Mucosa of rectum (tissue), 2 donors: ENCODE results near the gene CDCA7.

ENCODE experiments used
- H3K27ac ChIP-seq, 2 donors: one replicate each; pipeline ENCODE4 v1.7.0; 2013; ENCODE audit warnings: inconsistent platforms in 2 of 2, low read depth in 2 of 2, low read length in 2 of 2
- H3K27me3 ChIP-seq, 2 donors: one replicate each; pipeline ENCODE4 v1.7.0; 2013; ENCODE audit warnings: low read length in 2 of 2; ENCODE audit not compliant: control insufficient read depth in 2 of 2, insufficient read depth in 2 of 2
- H3K36me3 ChIP-seq, 2 donors: one replicate each; pipeline ENCODE4 v1.7.0; 2013; ENCODE audit warnings: low read length in 2 of 2; ENCODE audit not compliant: control insufficient read depth in 2 of 2, insufficient read depth in 2 of 2
- H3K4me1 ChIP-seq, 2 donors: one replicate each; pipeline ENCODE4 v1.7.0; 2013; ENCODE audit warnings: low read length in 2 of 2, mild to moderate bottlenecking in 1 of 2; ENCODE audit not compliant: control insufficient read depth in 2 of 2, insufficient read depth in 2 of 2
- H3K4me3 ChIP-seq, 2 donors: one replicate each; pipeline ENCODE4 v1.7.0; 2013; ENCODE audit warnings: low read length in 2 of 2
- H3K9ac ChIP-seq, 2 donors: one replicate each; pipeline ENCODE4 v1.7.0; 2013; ENCODE audit warnings: low read length in 2 of 2, low read depth in 1 of 2, mild to moderate bottlenecking in 1 of 2
- H3K9me3 ChIP-seq, 2 donors: one replicate each; pipeline ENCODE4 v1.7.0; 2013; ENCODE audit warnings: low read length in 2 of 2; ENCODE audit not compliant: control insufficient read depth in 2 of 2
- donor health status: healthy.
- donor health status: Normal muscosa, but diverticular disease.

CDCA7 gene

DNA sequence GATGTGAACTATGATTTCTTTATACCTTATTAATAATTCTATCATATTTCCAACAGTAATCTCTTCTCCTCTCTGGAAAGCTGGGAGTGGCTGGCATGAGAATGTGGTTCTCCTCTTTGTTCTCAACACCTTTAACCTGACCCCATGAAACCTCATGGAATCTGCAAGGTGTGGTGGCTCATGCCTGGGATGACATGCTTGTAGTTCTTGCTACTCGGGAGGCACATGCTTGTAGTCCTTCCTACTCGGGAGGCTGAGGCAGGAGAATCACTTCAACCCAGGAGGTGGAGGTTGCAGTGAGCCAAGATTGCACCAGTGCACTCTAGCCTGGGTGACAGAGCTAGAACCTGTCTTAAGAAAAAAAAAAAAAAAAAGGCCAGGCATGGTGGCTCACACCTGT is 10.8 kb upstream of the CDCA7 start:
- Histone ChIP-seq H3K27ac (no peak overlapping the region), H3K36me3 (no peaks in the 10 kb centered on the region), H3K9ac (no peak overlapping the region), H3K9me3 (peaks cover 0 to 2% of the 10 kb centered on the region in 2 donors), H3K4me3 (no peak overlapping the region), H3K27me3 (no peaks in the 10 kb centered on the region), H3K4me1 (no peaks in the 10 kb centered on the region)

DNA sequence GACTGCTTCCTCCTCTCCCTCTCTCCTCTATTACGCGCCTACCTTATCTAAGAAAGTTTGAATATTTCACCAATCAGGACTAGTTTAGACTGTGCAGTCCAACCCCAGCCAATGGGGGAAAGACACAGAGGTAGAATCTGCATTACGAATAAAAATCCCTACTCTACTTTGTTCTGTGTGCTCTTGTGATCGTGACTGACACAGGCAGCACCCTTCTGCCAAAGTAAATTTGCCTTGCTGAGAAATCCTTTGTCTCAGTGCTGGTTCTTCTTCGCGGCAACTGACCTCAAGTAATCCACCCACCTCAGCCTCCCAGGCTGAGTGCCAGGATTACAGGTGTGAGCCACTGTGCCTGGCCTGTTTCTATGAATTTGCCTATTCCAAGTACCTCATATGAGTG is 8.6 kb upstream of the CDCA7 start:
- H3K36me3 ChIP-seq, result no peaks in the 10 kb centered on the region
- no peak overlapping the region for H3K27ac ChIP-seq
- H3K9me3 ChIP-seq, result peaks cover 0 to 2% of the 10 kb centered on the region in 2 donors
- H3K9ac ChIP-seq, result no peak overlapping the region
- no peaks in the 10 kb centered on the region for H3K27me3 ChIP-seq
- H3K4me1 ChIP-seq, result no peaks in the 10 kb centered on the region
- no peak overlapping the region for H3K4me3 ChIP-seq

DNA sequence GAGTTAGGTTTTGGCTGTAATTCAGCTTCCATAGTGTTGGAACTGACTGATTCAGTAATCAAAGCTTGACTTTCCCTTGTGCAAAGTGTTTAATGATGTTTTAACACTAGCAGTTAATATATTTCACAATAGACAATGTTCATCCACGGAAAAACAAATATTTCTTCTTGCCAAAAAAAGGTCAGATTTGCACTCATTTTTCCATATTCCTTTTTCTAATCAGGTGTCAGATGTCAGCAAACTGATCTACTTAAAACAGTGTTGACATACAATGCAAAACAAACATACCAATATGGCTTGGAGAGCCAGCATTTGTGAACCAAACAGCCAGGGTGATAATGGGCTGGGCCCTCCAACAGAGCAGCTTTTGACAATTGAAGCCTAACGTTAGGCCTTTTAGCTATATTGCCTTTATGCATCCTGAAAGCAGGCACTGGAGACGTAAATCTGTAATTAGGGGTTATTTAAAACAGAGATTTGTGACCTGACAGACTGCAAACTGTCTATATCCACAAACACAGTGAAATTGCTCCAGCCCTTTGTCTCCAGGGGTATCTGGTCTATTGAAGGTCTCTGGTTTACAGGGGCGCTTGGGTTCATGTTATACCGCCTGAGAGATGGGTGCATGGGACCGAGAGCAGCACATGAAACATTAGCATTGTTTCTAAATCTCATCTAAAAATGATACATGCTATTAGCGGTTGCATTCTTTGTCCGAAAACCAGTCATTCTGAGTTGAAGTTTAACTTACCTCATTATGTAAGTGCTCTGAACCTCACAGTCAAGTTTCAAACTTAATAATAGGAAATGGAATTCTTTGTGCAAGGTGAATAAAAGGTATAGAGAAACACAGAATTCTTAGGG is 7.1 kb upstream of the CDCA7 start:
- Histone ChIP-seq H3K9me3 (peaks cover 0 to 2% of the 10 kb centered on the region in 2 donors), H3K4me3 (no peak overlapping the region), H3K27ac (no peak overlapping the region), H3K27me3 (no peaks in the 10 kb centered on the region), H3K9ac (no peak overlapping the region), H3K4me1 (no peaks in the 10 kb centered on the region), H3K36me3 (no peaks in the 10 kb centered on the region)

DNA sequence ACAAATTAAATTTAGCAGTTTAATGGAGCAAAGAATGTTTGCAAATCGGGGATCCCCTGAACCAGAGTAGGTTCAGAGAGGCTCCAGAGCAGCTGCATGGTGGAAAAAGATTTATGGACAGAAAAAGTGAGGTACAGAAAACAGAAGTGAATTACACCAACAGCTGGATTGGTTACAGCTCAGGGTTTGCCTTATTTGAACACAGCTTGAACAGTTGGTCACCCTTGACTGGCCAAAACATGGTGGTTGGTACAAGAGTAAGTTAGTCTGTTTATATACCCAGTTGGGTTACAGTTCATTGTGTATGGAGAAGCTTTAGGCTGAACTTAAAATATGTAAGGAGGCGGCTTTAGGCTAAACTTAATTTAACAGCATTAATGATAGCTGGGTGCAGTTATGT is 5.4 kb upstream of the CDCA7 start:
- H3K27ac ChIP-seq, result no peak overlapping the region
- no peaks in the 10 kb centered on the region for H3K36me3 ChIP-seq
- H3K9me3 ChIP-seq, result peaks cover 0 to 2% of the 10 kb centered on the region in 2 donors
- no peaks in the 10 kb centered on the region for H3K27me3 ChIP-seq
- no peak overlapping the region for H3K9ac ChIP-seq
- H3K4me3 ChIP-seq, result no peak overlapping the region
- H3K4me1 ChIP-seq, result peaks cover 0 to 3% of the 10 kb centered on the region in 2 donors

DNA sequence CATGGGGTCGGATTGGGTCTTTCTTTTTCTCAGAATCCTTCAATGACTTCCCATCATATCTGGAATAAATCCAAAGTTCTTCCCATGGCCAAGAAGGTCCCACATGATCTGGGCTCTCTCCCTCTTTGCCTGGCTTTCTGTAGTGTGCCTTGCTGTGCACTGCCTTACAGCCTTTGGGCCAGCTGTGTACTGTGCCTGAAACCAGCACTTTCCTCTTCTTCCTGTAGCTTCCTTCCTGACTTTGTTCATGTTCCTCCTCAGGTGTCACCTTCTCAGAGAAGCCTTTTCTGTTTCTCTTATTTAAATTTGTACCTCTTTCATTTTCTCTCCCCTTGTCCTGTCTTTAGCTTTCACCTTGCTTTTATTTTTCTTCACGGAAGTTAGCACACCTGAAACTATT is 4.3 kb upstream of the CDCA7 start:
- Histone ChIP-seq H3K27ac (no peak overlapping the region), H3K27me3 (no peaks in the 10 kb centered on the region), H3K9me3 (peaks cover 0 to 2% of the 10 kb centered on the region in 2 donors), H3K36me3 (no peaks in the 10 kb centered on the region), H3K9ac (no peak overlapping the region), H3K4me3 (no peak overlapping the region), H3K4me1 (peaks cover 3 to 9% of the 10 kb centered on the region in 2 donors)

DNA sequence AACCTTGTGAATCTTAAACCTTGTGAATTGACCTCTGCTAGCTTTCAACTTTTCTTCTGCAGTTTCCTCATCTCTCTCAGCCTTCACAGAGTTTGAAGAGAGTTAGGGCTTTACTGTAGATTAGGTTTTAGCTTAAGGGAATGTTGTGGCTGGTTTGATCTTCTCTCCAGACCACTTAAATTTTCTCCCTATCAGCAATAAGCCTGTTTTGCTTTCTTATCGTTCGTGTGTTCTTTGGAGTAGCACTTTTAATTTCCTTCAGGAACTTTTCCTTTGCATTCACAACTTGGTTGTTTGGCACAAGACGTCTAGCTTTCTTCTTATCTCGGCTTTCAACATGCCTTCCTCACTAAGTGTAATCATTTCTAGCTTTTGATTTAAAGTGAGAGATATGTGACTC is 2.8 kb upstream of the CDCA7 start:
- Histone ChIP-seq H3K4me1 (peaks cover 8 to 9% of the 10 kb centered on the region in 2 donors), H3K9me3 (no peaks in the 10 kb centered on the region), H3K9ac (no peak overlapping the region), H3K27me3 (peaks cover 3% of the 10 kb centered on the region in 2 donors), H3K27ac (no peak overlapping the region), H3K4me3 (no peak overlapping the region), H3K36me3 (no peaks in the 10 kb centered on the region)

DNA sequence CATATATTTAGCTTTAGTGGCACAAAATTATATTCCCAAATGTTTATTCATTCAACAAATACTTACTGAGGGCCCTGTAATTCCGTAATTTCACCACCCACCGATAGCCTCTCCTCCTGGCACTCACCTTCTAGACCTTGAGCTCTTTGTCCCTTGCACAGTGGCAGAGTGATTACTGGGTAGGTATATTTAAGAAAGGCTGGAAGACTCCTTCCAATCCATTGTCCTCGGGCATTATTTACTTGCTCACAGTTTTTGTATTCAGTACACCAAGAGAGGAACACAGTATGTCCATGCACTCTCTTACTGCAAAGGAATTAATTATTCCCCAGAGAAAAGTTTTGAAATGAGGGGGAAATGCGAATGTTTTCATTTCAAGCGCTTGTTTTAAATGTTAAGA is 1.1 kb upstream of the CDCA7 start:
- Histone ChIP-seq H3K27ac (no peak overlapping the region), H3K36me3 (no peaks in the 10 kb centered on the region), H3K27me3 (peaks cover 3% of the 10 kb centered on the region in 2 donors), H3K9me3 (no peaks in the 10 kb centered on the region), H3K4me3 (peak overlapping the region in 1 of 2 donors; percentile 74), H3K9ac (no peak overlapping the region), H3K4me1 (peaks cover 8 to 9% of the 10 kb centered on the region in 2 donors)

DNA sequence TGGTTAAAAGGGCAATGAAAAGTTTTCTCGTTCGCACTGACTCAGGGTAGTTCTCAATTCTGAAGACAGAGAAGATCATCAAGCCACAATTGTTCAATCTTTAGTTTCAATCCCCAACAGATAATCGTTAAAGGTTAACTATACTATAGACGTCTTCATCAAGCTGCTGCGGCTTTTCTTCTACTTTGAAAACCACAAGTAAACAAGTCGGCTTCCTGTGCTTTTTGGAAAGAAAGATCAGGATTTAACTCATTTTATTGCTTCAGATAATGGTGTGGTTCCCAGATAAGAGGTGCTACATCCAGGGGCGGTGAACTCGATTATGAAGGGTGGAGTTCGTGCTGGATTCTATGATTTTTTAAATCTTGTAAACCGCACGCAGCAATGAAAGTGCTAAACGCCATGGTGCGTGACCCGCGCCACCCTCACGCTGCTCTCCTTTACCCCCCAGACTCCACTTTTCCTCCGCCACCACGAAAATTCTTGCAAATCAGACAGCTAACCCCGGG is 545 bp upstream of the CDCA7 start:
- H3K4me1 ChIP-seq, result peaks cover 8 to 9% of the 10 kb centered on the region in 2 donors
- no peaks in the 10 kb centered on the region for H3K9me3 ChIP-seq
- no peaks in the 10 kb centered on the region for H3K36me3 ChIP-seq
- H3K27me3 ChIP-seq, result peaks cover 3% of the 10 kb centered on the region in 2 donors
- H3K4me3 ChIP-seq, result peak overlapping the region; percentile 74 to 78
- H3K27ac ChIP-seq, result peak overlapping the region; percentile 71 to 76
- peak overlapping the region; percentile 70 to 72 for H3K9ac ChIP-seq

DNA sequence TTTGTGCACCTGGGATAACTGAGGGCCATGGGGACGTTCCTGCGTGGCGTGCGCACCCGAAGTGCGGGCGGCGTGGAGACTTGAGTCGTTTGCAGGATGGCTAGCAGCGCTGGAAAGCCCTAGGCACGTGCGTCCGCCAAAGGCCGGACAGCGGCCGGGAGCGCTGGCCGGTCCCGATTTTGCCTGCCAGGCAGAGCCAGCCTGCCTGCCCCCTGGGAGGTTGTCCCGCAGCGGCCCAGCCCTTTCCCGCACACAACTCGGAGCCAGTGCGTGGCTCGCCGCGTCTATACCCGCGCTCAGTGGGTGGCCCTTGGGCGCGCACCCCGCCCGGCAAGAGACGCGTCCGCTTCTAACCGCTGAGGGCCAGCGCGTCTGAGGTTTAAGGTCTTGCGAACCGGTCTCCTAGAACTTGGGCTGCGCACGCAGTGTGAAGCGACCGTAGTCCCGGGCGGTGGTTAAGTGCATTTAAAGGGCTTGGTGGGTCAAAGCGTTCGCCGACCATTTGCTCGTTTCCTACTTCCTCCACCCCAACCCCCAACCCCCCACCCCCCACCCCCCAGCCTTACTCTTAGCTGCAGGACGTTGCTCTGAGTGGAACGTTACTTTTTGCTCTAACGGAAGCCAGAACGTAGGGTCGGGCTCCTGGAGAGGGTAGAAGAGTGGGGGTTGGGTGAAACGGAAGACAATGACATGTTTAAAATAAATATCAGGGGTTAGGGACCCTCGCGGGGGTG is 627 bp downstream of the CDCA7 start:
- no peaks in the 10 kb centered on the region for H3K9me3 ChIP-seq
- no peaks in the 10 kb centered on the region for H3K36me3 ChIP-seq
- H3K27me3 ChIP-seq, result peaks cover 3% of the 10 kb centered on the region in 2 donors
- peak overlapping the region; percentile 50 to 76 for H3K27ac ChIP-seq
- peak overlapping the region; percentile 43 to 72 for H3K9ac ChIP-seq
- peak overlapping the region; percentile 74 to 78 for H3K4me3 ChIP-seq
- peaks cover 8 to 9% of the 10 kb centered on the region in 2 donors for H3K4me1 ChIP-seq
